ENCODE measurements around the gene QSER1. TPM values are rescaled to one million over a fixed set of nuclear protein-coding genes. Genes with fewer than 3 reads are reported as not detected.

The QSER1 gene
- total and polyA plus RNA-seq, 10 of the 15 experiments (the other 5 are each of a cell fraction or from before 2014, with no cell fraction given), result 2.1 to 15.0 (median 9.4) TPM

DNA sequence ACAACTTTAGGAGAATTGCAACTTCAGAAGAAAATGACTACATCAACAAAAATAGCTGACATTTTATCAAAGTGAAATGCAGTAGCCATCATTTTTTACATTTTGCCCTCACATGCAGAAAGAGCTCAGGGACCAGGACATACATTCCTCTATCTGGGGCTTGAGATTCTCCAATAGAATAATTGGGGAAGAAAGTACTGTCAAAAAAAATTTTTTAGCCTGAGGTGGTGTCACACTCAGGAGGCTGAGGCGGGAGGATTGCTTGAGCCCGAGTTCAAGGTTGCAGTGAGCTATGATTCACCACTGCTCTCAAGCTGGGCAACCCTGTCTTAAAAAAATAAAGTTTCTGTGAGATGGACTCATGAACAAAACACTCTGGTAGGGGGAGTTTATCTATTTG, 90.9 kb downstream of the QSER1 start:
- ChIA-PET SMC1A (ENCODE audit: uncharacterized antibody, unreplicated experiment) (interaction anchor here (0.8 to 2.2 kb wide), 8 partner anchors 8 to 177 kb away, joined by 3 to 9 read pairs (median 3); partner anchors contain the start of gene TCP11L1), POLR2A (no interaction called here), RAD21 (ENCODE audit: unreplicated experiment) (interaction anchor here (1.3 kb wide), 1 partner anchor 82 kb away, joined by 6 read pairs; no protein-coding TSS in a partner anchor), CTCF (interaction anchor here (1.2 to 1.8 kb wide), 3 partner anchors 24 to 82 kb away, joined by 5 to 10 read pairs (median 6); no protein-coding TSS in a partner anchor)
- 94% methylated on average over 2 of the region's 2 CpGs for WGBS (ENCODE audit: insufficient coverage, insufficient replicate concordance, low lambda C conversion rate, missing lambda C conversion rate)
- no TSS peak for BruUV-seq (replicated peaks)
- no peaks in the 10 kb centered on the region for H3K9me3 ChIP-seq (replicated peaks; ENCODE audit: control insufficient read depth, insufficient read depth, low read length)
- intact Hi-C loops (cut with micrococcal nuclease; ENCODE audit: unreplicated experiment) (no loop called here), in situ Hi-C loops (cut with MboI) (no loop called here)
- no peak for ATAC-seq
- no peak for DNase-seq (ENCODE audit: low read depth, low spot score)
- TF ChIP-seq IRF5 (IDR thresholded peaks at IDR 0.05; ENCODE audit: borderline replicate concordance) (no peak), RAD21 (IDR thresholded peaks at IDR 0.05; ENCODE audit: insufficient read depth, low read depth, low read length) (no peak), MXI1 (IDR thresholded peaks at IDR 0.05; ENCODE audit: low read depth, low read length) (no peak), DPF2 (IDR thresholded peaks at IDR 0.05) (no peak), MYB (IDR thresholded peaks at IDR 0.05; ENCODE audit: borderline replicate concordance, low read depth, low read length) (no peak), NFIC (IDR thresholded peaks at IDR 0.05; ENCODE audit: low read depth, low read length) (no peak), NR2F1 (conservative IDR thresholded peaks at IDR 0.05) (no peak), SIX5 (IDR thresholded peaks at IDR 0.05; ENCODE audit: low read depth, low read length, severe bottlenecking) (no peak), MTA3 (IDR thresholded peaks at IDR 0.05; ENCODE audit: borderline replicate concordance, low read length) (no peak), RAD51 (IDR thresholded peaks at IDR 0.05) (no peak), TARDBP (IDR thresholded peaks at IDR 0.05; ENCODE audit: borderline replicate concordance) (no peak), FOXM1 (IDR thresholded peaks at IDR 0.05; ENCODE audit: low read depth, low read length) (no peak), MEF2B (IDR thresholded peaks at IDR 0.05; ENCODE audit: partially characterized antibody, poor library complexity, severe bottlenecking) (no peak), KDM1A (IDR thresholded peaks at IDR 0.05; ENCODE audit: borderline replicate concordance) (no peak), POLR2AphosphoS2 (IDR thresholded peaks at IDR 0.05; ENCODE audit: low read depth, low read length) (no peak), MTA2 (IDR thresholded peaks at IDR 0.05; ENCODE audit: low read depth) (no peak), ESRRA (IDR thresholded peaks at IDR 0.05; ENCODE audit: low read length) (no peak)
- TF ChIP-seq, protein P1, sequence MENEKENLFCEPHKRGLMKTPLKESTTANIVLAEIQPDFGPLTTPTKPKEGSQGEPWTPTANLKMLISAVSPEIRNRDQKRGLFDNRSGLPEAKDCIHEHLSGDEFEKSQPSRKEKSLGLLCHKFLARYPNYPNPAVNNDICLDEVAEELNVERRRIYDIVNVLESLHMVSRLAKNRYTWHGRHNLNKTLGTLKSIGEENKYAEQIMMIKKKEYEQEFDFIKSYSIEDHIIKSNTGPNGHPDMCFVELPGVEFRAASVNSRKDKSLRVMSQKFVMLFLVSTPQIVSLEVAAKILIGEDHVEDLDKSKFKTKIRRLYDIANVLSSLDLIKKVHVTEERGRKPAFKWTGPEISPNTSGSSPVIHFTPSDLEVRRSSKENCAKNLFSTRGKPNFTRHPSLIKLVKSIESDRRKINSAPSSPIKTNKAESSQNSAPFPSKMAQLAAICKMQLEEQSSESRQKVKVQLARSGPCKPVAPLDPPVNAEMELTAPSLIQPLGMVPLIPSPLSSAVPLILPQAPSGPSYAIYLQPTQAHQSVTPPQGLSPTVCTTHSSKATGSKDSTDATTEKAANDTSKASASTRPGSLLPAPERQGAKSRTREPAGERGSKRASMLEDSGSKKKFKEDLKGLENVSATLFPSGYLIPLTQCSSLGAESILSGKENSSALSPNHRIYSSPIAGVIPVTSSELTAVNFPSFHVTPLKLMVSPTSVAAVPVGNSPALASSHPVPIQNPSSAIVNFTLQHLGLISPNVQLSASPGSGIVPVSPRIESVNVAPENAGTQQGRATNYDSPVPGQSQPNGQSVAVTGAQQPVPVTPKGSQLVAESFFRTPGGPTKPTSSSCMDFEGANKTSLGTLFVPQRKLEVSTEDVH (IDR thresholded peaks at IDR 0.05; ENCODE audit: low read depth, partially characterized antibody), result no peak
- H2AFZ ChIP-seq (ENCODE audit: control insufficient read depth, low read depth, low read length), result no peak overlapping the region
- no peak for FAIRE-seq
- H3K27ac ChIP-seq (ENCODE audit: control insufficient read depth, insufficient read depth), result no peak overlapping the region
- no peak overlapping the region for H3K4me3 ChIP-seq
- no peaks in the 10 kb centered on the region for H3K27me3 ChIP-seq (replicated peaks in 1 of 2; ENCODE audit: control insufficient read depth in 2 of 2, insufficient read depth in 2 of 2, low read length in 1 of 2)
- no peak overlapping the region for H3K9ac ChIP-seq (ENCODE audit: control insufficient read depth, insufficient read depth, low read length)
- no peaks in the 10 kb centered on the region for H3K4me1 ChIP-seq (ENCODE audit: control insufficient read depth, insufficient read depth, low read length)
- H3K4me2 ChIP-seq (ENCODE audit: control insufficient read depth, insufficient read depth), result no peak overlapping the region
- H3K36me3 ChIP-seq (ENCODE audit: control insufficient read depth in 2 of 2, insufficient read depth in 2 of 2, low read length in 1 of 2), result no peaks in the 10 kb centered on the region
- no peaks in the 10 kb centered on the region for H4K20me1 ChIP-seq (ENCODE audit: control insufficient read depth, insufficient read depth)
- no peaks in the 10 kb centered on the region for H3K79me2 ChIP-seq (ENCODE audit: control insufficient read depth, insufficient read depth, low read length)

Data from GM12878 (cell line).